Right lobe of liver (tissue), 4 donors: ENCODE measurements around the gene AARS2.

ENCODE experiments used
- POLR2A ChIP-seq: fragments of 450-650 bp; IDR thresholded peaks from one replicate; pipeline ENCODE4 v1.6.1; 2017; ENCODE audit warnings: antibody characterized with exemption, mild to moderate bottlenecking
- TF ChIP-seq, protein P1 (sequence below), 4 donors: fragments of 200-600 bp in 3 of 4; fragments of 450-650 bp in 1 of 4; IDR thresholded peaks; one replicate each; pipeline versions ENCODE4 v1.5.1 to v1.8.0; 2016 to 2022; ENCODE audit warnings: antibody characterized with exemption in 4 of 4, mild to moderate bottlenecking in 2 of 4
- donor health status: DM: no; HTN: no; CAD: no.
- donor health status: DM: no; HTN: no; CAD: no.
- donor health status: DM: no; HTN: yes; CAD: no.

DNA sequence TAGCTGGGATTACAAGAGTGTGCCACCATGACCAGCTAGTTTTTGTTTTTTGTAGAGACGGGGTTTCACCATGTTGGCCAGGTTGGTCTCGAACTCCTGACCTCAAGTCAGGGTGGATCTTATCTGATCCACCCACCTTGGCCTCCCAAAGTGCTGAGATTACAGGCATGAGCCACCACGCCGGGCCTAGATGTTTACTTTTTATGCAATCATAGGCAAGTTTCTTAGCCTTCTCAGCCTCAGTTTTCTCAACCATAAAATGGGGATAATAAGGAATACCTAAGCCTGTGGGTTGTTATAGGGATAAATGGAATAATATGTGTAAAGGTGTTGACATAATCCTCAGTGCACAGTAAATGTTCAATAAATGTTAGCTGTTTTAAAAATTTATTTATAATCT lies 39.1 kb upstream of the AARS2 start:
- TF ChIP-seq, protein P1, sequence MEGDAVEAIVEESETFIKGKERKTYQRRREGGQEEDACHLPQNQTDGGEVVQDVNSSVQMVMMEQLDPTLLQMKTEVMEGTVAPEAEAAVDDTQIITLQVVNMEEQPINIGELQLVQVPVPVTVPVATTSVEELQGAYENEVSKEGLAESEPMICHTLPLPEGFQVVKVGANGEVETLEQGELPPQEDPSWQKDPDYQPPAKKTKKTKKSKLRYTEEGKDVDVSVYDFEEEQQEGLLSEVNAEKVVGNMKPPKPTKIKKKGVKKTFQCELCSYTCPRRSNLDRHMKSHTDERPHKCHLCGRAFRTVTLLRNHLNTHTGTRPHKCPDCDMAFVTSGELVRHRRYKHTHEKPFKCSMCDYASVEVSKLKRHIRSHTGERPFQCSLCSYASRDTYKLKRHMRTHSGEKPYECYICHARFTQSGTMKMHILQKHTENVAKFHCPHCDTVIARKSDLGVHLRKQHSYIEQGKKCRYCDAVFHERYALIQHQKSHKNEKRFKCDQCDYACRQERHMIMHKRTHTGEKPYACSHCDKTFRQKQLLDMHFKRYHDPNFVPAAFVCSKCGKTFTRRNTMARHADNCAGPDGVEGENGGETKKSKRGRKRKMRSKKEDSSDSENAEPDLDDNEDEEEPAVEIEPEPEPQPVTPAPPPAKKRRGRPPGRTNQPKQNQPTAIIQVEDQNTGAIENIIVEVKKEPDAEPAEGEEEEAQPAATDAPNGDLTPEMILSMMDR (IDR thresholded peaks at IDR 0.05), result no peak
- TF ChIP-seq POLR2A, result no peak
